ENCODE results near the gene PPIL6.

DNA sequence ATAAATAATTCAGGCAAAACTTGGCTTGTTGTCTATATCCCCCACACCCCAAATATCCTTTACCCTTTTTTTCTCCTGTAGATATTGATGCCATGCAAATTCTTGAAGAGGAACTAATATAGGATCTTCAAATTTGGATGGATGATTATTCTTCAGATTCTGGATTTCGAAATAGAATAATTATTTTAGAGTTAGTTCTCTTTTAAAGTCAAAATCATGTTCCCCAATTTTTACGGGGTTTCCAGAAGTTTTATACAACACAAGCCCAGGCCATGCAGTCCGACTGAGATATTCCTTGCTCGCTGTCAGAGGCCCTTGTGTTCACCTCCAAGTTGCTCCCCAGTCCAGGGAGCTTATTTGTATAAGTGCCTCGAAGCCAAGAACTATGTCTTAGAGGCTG lies 4.4 kb downstream of the PPIL6 start:
- no peak for TF ChIP-seq ZNF70 (CRISPR knock-in tag; IDR thresholded peaks at IDR 0.05)
- no peak for TF ChIP-seq BACH2 (CRISPR knock-in tag; IDR thresholded peaks at IDR 0.05; ENCODE audit: borderline replicate concordance)
- no peak for TF ChIP-seq ZFP3 (CRISPR knock-in tag; IDR thresholded peaks at IDR 0.05)
- no peak for TF ChIP-seq PPARA (CRISPR knock-in tag; IDR thresholded peaks at IDR 0.05; ENCODE audit: borderline replicate concordance)
- TF ChIP-seq, protein P1, sequence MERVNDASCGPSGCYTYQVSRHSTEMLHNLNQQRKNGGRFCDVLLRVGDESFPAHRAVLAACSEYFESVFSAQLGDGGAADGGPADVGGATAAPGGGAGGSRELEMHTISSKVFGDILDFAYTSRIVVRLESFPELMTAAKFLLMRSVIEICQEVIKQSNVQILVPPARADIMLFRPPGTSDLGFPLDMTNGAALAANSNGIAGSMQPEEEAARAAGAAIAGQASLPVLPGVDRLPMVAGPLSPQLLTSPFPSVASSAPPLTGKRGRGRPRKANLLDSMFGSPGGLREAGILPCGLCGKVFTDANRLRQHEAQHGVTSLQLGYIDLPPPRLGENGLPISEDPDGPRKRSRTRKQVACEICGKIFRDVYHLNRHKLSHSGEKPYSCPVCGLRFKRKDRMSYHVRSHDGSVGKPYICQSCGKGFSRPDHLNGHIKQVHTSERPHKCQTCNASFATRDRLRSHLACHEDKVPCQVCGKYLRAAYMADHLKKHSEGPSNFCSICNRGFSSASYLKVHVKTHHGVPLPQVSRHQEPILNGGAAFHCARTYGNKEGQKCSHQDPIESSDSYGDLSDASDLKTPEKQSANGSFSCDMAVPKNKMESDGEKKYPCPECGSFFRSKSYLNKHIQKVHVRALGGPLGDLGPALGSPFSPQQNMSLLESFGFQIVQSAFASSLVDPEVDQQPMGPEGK (CRISPR knock-in tag; IDR thresholded peaks at IDR 0.05; ENCODE audit: borderline replicate concordance): no peak
- TF ChIP-seq TCF4 (CRISPR knock-in tag; IDR thresholded peaks at IDR 0.05; ENCODE audit: borderline replicate concordance): no peak
- TF ChIP-seq GLIS3 (CRISPR knock-in tag; IDR thresholded peaks at IDR 0.05): no peak
- TF ChIP-seq ZFP30 (CRISPR knock-in tag; IDR thresholded peaks at IDR 0.05): no peak
- no peak for TF ChIP-seq RARB (CRISPR knock-in tag; IDR thresholded peaks at IDR 0.05)
- TF ChIP-seq, protein P2, sequence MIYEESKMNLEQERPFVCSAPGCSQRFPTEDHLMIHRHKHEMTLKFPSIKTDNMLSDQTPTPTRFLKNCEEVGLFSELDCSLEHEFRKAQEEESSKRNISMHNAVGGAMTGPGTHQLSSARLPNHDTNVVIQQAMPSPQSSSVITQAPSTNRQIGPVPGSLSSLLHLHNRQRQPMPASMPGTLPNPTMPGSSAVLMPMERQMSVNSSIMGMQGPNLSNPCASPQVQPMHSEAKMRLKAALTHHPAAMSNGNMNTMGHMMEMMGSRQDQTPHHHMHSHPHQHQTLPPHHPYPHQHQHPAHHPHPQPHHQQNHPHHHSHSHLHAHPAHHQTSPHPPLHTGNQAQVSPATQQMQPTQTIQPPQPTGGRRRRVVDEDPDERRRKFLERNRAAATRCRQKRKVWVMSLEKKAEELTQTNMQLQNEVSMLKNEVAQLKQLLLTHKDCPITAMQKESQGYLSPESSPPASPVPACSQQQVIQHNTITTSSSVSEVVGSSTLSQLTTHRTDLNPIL (CRISPR knock-in tag; IDR thresholded peaks at IDR 0.05; ENCODE audit: low read depth): no peak
